HG02798 (cell line): ENCODE results near the gene OR10A5.
"Not testable (repeated sequence)": the region's sequence is repeated elsewhere in the genome, so short reads cannot be mapped to it uniquely, and the experiment has no call there.

Experiments used
- ATAC-seq: cut with Tn5 transposase; IDR thresholded peaks from one replicate; pipeline ENCODE4 v1.9.1; 2021; ENCODE audit warnings: mild to moderate bottlenecking; ENCODE audit not compliant: unreplicated experiment, poor library complexity

The OR10A5 gene

GRCh38 chr11:6871278-6871677, 25.8 kb downstream of the OR10A5 start:
- ATAC-seq, result no peak

- ATAC-seq, result no peak
Measured at GRCh38 chr11:6875761-6876160, 30.3 kb downstream of the OR10A5 start.

GRCh38 chr11:6876325-6876724, 30.8 kb downstream of the OR10A5 start, which contains the start of gene OR10A4:
Gene OR10A4 (plus strand): TSS chr11:6876625. CDS start chr11:6876648, 23 bp downstream.
- no peak for ATAC-seq

- ATAC-seq, result no peak
Measured at GRCh38 chr11:6876914-6877313, 31.4 kb downstream of the OR10A5 start.

GRCh38 chr11:6882751-6883150, 37.3 kb downstream of the OR10A5 start:
- ATAC-seq, result no peak

GRCh38 chr11:6887711-6888110, 42.2 kb downstream of the OR10A5 start:
- not testable (repeated sequence) for ATAC-seq

GRCh38 chr11:6888830-6889229, 43.3 kb downstream of the OR10A5 start:
- ATAC-seq, result no peak

- no peak for ATAC-seq
Measured at GRCh38 chr11:6889835-6890234, 44.4 kb downstream of the OR10A5 start.

GRCh38 chr11:6892400-6892799, 46.9 kb downstream of the OR10A5 start, which contains the start of gene OR2D2:
Gene OR2D2 (minus strand): TSS chr11:6892500. CDS start chr11:6892500, 0 bp downstream.
- no peak for ATAC-seq

- ATAC-seq, result no peak
Measured at GRCh38 chr11:6894097-6894496, 48.6 kb downstream of the OR10A5 start.

GRCh38 chr11:6895010-6895409, 49.5 kb downstream of the OR10A5 start:
- peak; percentile 88 for ATAC-seq
